SK-N-MC (cell line): ENCODE data around the gene C16orf87.

Experiments
- DNase-seq: peaks from one replicate; pipeline ENCODE4 v3.0.0-alpha.2; 2011; ENCODE audit warnings: low read depth, low spot score
- H3K27ac ChIP-seq: fragments of 200-600 bp; sonication (generic); 2 replicates; pipeline ENCODE4 v1.5.1; 2016; ENCODE audit warnings: mixed run types
- H3K36me3 ChIP-seq: fragments of 200-600 bp; sonication (generic); 2 replicates; pipeline ENCODE4 v1.6.1; 2017; ENCODE audit warnings: antibody characterized with exemption, low read length, mixed read lengths; ENCODE audit not compliant: insufficient read depth
- H3K4me3 ChIP-seq: fragments of 200-600 bp; sonication (generic); 2 replicates; pipeline ENCODE4 v1.5.1; 2016
- H3K9ac ChIP-seq: fragments of 200-600 bp; sonication (generic); 2 replicates; pipeline ENCODE4 v1.8.0; 2017; ENCODE audit warnings: mixed run types, mixed read lengths; ENCODE audit not compliant: insufficient read length
- H3K9me3 ChIP-seq: fragments of 200-600 bp; sonication (generic); 2 replicates; pipeline ENCODE4 v1.6.1; 2017; ENCODE audit warnings: low read depth, mild to moderate bottlenecking, antibody characterized with exemption, low read length, moderate library complexity, mixed read lengths
- EZH2 ChIP-seq: fragments of 200-600 bp; sonication (generic); IDR thresholded peaks from one replicate; pipeline ENCODE4 v1.6.1; 2017; ENCODE audit warnings: antibody characterized with exemption
- FOXP2 ChIP-seq: optimal IDR thresholded peaks from 2 replicates; pipeline ENCODE3; 2011; ENCODE audit warnings: mild to moderate bottlenecking, moderate library complexity; ENCODE audit not compliant: insufficient read depth; ENCODE audit errors: extremely low read length, control extremely low read depth
- POLR2AphosphoS5 ChIP-seq: IDR thresholded peaks from 2 replicates; pipeline ENCODE4 v1.6.1; 2012; ENCODE audit warnings: mild to moderate bottlenecking, low read depth, low read length, borderline replicate concordance

The C16orf87 gene

GRCh38 chr16:46797501-46797900, 33.5 kb downstream of the C16orf87 start:
- no peak for DNase-seq
- Histone ChIP-seq H3K4me3 (no peak overlapping the region), H3K36me3 (no peaks in the 10 kb centered on the region; the same call in 1 of the 2 replicates), H3K27ac (no peak overlapping the region), H3K9me3 (no peaks in the 10 kb centered on the region), H3K9ac (no peak overlapping the region)
- TF ChIP-seq POLR2AphosphoS5 (no peak), FOXP2 (no peak), EZH2 (no peak)

- Histone ChIP-seq H3K9me3 (no peaks in the 10 kb centered on the region), H3K4me3 (no peak overlapping the region), H3K27ac (no peak overlapping the region), H3K36me3 (no peaks in the 10 kb centered on the region; the same call in 1 of the 2 replicates), H3K9ac (no peak overlapping the region)
- no peak for DNase-seq
- no peak for TF ChIP-seq POLR2AphosphoS5
- TF ChIP-seq FOXP2: no peak
- TF ChIP-seq EZH2: no peak
Observed at GRCh38 chr16:46796764-46797269, 34.2 kb downstream of the C16orf87 start.

- Histone ChIP-seq H3K36me3 (no peaks in the 10 kb centered on the region; the same call in 1 of the 2 replicates), H3K9me3 (no peaks in the 10 kb centered on the region), H3K9ac (no peak overlapping the region), H3K27ac (no peak overlapping the region), H3K4me3 (no peak overlapping the region)
- TF ChIP-seq EZH2: no peak
- no peak for TF ChIP-seq FOXP2
- no peak for TF ChIP-seq POLR2AphosphoS5
- DNase-seq: no peak
Observed at GRCh38 chr16:46793841-46794240, 37.1 kb downstream of the C16orf87 start.

- DNase-seq: no peak
- H3K27ac ChIP-seq: no peak overlapping the region
- no peak overlapping the region for H3K9ac ChIP-seq
Observed at GRCh38 chr16:46790599-46791270, 40.2 kb downstream of the C16orf87 start.

GRCh38 chr16:46789499-46790414, 41.2 kb downstream of the C16orf87 start:
- H3K9ac ChIP-seq: no peak overlapping the region
- no peaks in the 10 kb centered on the region for H3K36me3 ChIP-seq
- H3K4me3 ChIP-seq: peak overlapping the region; percentile 36; the same call in 1 of the 2 replicates
- TF ChIP-seq POLR2AphosphoS5: peak; percentile 46; the same call in 1 of the 2 replicates
- TF ChIP-seq EZH2: no peak
- H3K9me3 ChIP-seq: no peaks in the 10 kb centered on the region
- H3K27ac ChIP-seq: no peak overlapping the region
- DNase-seq: no peak

More at GRCh38 chr16:46790599-46791270, 40.2 kb downstream of the C16orf87 start:
- Histone ChIP-seq H3K9me3 (no peaks in the 10 kb centered on the region), H3K4me3 (no peak overlapping the region), H3K36me3 (no peaks in the 10 kb centered on the region; the same call in 1 of the 2 replicates)
- TF ChIP-seq POLR2AphosphoS5: no peak
- TF ChIP-seq FOXP2: no peak
- no peak for TF ChIP-seq EZH2

GRCh38 chr16:46788891-46789474, 42.0 kb downstream of the C16orf87 start:
- no peak for DNase-seq
- Histone ChIP-seq H3K9me3 (no peaks in the 10 kb centered on the region), H3K4me3 (no peak overlapping the region), H3K9ac (no peak overlapping the region), H3K27ac (no peak overlapping the region), H3K36me3 (no peaks in the 10 kb centered on the region)
- TF ChIP-seq FOXP2: no peak
- no peak for TF ChIP-seq EZH2

GRCh38 chr16:46787909-46788308, 43.1 kb downstream of the C16orf87 start:
- Histone ChIP-seq H3K9me3 (no peaks in the 10 kb centered on the region), H3K9ac (no peak overlapping the region), H3K36me3 (no peaks in the 10 kb centered on the region), H3K4me3 (no peak overlapping the region), H3K27ac (no peak overlapping the region)
- TF ChIP-seq POLR2AphosphoS5: no peak
- no peak for TF ChIP-seq EZH2
- no peak for TF ChIP-seq FOXP2
- no peak for DNase-seq
